SK-N-SH (cell line): Measurements from ENCODE around the gene GNAI3. TPM values are rescaled to one million over a fixed set of nuclear protein-coding genes. Genes with fewer than 3 reads are reported as not detected.

ENCODE experiments used
- CTCF ChIA-PET: fragments of 300-600, 350-600 bp; formaldehyde crosslinking; extraction: SDS; loops from one replicate; lab custom pipeline; 2021; lab: Yijun Ruan, JAX
- POLR2A ChIA-PET: fragments of 350-600 bp; sonication (Branson Sonifier 250); formaldehyde crosslinking; extraction: SDS; loops from one replicate; lab custom pipeline; 2020; ENCODE audit warnings: antibody characterized with exemption, inconsistent platforms; lab: Yijun Ruan, JAX
- DNase-seq: peaks from one replicate; pipeline ENCODE4 v3.0.0; 2012
- H2AFZ ChIP-seq: fragments of 200-600 bp; sonication (generic); 2 replicates; pipeline ENCODE4 v1.8.1; 2016; ENCODE audit warnings: antibody characterized with exemption, mild to moderate bottlenecking, low read depth
- H3F3A ChIP-seq: fragments of 200-600 bp; sonication (generic); replicated peaks from 2 replicates; pipeline ENCODE3; 2016; ENCODE audit warnings: antibody characterized with exemption, mild to moderate bottlenecking; ENCODE audit not compliant: insufficient read depth
- H3K27ac ChIP-seq, 2 experiments: fragments of 200-500 bp in 1 of 2; fragments of 200-600 bp in 1 of 2; sonication (Bioruptor generic) in 1 of 2; sonication (generic), shearing (Covaris generic) in 1 of 2; 2 replicates each; pipeline versions ENCODE4 v1.5.1 to v1.6.1; 2014 to 2016; ENCODE audit warnings: low read depth in 2 of 2, inconsistent platforms in 1 of 2, low read length in 1 of 2, mild to moderate bottlenecking in 1 of 2, mixed read lengths in 1 of 2
- H3K27me3 ChIP-seq: fragments of 200-600 bp; sonication (generic), shearing (Covaris generic); 2 replicates; pipeline ENCODE4 v1.6.1; 2016; ENCODE audit warnings: mixed run types; ENCODE audit not compliant: insufficient read depth
- H3K36me3 ChIP-seq, 2 experiments: fragments of 200-500 bp in 1 of 2; fragments of 200-600 bp in 1 of 2; sonication (Bioruptor generic) in 1 of 2; sonication (generic) in 1 of 2; replicated peaks in 1 of 2; 2 replicates each; pipeline versions ENCODE3 to v1.5.1; 2014 to 2016; ENCODE audit warnings: low read length in 1 of 2, mild to moderate bottlenecking in 1 of 2; ENCODE audit not compliant: insufficient read depth in 2 of 2, control insufficient read depth in 1 of 2
- H3K4me1 ChIP-seq, 2 experiments: fragments of 200-500 bp in 1 of 2; fragments of 200-600 bp in 1 of 2; sonication (Bioruptor generic) in 1 of 2; sonication (generic), shearing (Covaris generic) in 1 of 2; 2 replicates each; pipeline versions ENCODE4 v1.5.1 to v1.6.1; 2014 to 2016; ENCODE audit warnings: low read depth in 1 of 2, low read length in 1 of 2, mixed run types in 1 of 2; ENCODE audit not compliant: insufficient read depth in 2 of 2, control insufficient read depth in 1 of 2
- H3K4me2 ChIP-seq: fragments of 200-600 bp; sonication (generic), shearing (Covaris generic); 2 replicates; pipeline ENCODE4 v1.6.1; 2017; ENCODE audit warnings: mixed run types
- H3K4me3 ChIP-seq, 2 experiments: fragments of 200-500 bp in 1 of 2; fragments of 200-600 bp in 1 of 2; sonication (Bioruptor generic) in 1 of 2; sonication (generic), shearing (Covaris generic) in 1 of 2; 2 replicates each; pipeline versions ENCODE4 v1.5.1 to v1.8.1; 2014 to 2016; ENCODE audit warnings: low read depth in 2 of 2, inconsistent platforms in 1 of 2, low read length in 1 of 2, mild to moderate bottlenecking in 1 of 2, mixed read lengths in 1 of 2, moderate library complexity in 1 of 2
- H3K79me2 ChIP-seq: fragments of 200-600 bp; sonication (generic); 2 replicates; pipeline ENCODE4 v1.8.1; 2017; ENCODE audit warnings: mild to moderate bottlenecking; ENCODE audit not compliant: insufficient read depth
- H3K9ac ChIP-seq: fragments of 200-600 bp; sonication (generic); 2 replicates; pipeline ENCODE4 v1.6.1; 2017; ENCODE audit warnings: mixed run types
- H3K9me2 ChIP-seq: fragments of 200-600 bp; sonication (generic); 2 replicates; pipeline ENCODE4 v1.6.1; 2017; ENCODE audit warnings: mixed run types
- H3K9me3 ChIP-seq: fragments of 200-600 bp; sonication (generic); 2 replicates; pipeline ENCODE4 v1.6.1; 2017; ENCODE audit warnings: mixed run types, mild to moderate bottlenecking, moderate library complexity
- H4K20me1 ChIP-seq: fragments of 200-600 bp; sonication (generic); 2 replicates; pipeline ENCODE4 v1.6.1; 2017; ENCODE audit warnings: mild to moderate bottlenecking, mixed run types; ENCODE audit not compliant: insufficient read depth
- ELF1 ChIP-seq: IDR thresholded peaks from 2 replicates; pipeline ENCODE4 v1.4.0; 2012
- FOXM1 ChIP-seq: IDR thresholded peaks from 2 replicates; pipeline ENCODE4 v1.4.0; 2012; ENCODE audit warnings: low read depth, mild to moderate bottlenecking
- GATA2 ChIP-seq: sonication (generic); formaldehyde crosslinking; IDR thresholded peaks from 2 replicates; pipeline ENCODE4 v1.5.0; 2020; ENCODE audit warnings: mild to moderate bottlenecking, missing genetic modification reagents
- POLR2AphosphoS5 ChIP-seq: IDR thresholded peaks from 2 replicates; pipeline ENCODE4 v1.6.1; 2012; ENCODE audit warnings: low read depth, low read length
- RFX5 ChIP-seq: IDR thresholded peaks from 2 replicates; pipeline ENCODE4 v1.6.1; 2012; ENCODE audit warnings: mild to moderate bottlenecking, improper control_type of control experiment, low read length
- SIN3A ChIP-seq: IDR thresholded peaks from 2 replicates; pipeline ENCODE4 v1.6.1; 2012; ENCODE audit warnings: low read depth, mild to moderate bottlenecking, low read length, moderate library complexity, borderline replicate concordance
- SMC3 ChIP-seq: IDR thresholded peaks from 2 replicates; pipeline ENCODE4 v1.6.1; 2012; ENCODE audit warnings: low read depth, low read length, improper control_type of control experiment
- TAF1 ChIP-seq: IDR thresholded peaks from 2 replicates; pipeline ENCODE4 v1.6.1; 2012; ENCODE audit warnings: low read depth, mild to moderate bottlenecking, low read length, moderate library complexity, borderline replicate concordance
- TCF12 ChIP-seq: IDR thresholded peaks from 2 replicates; pipeline ENCODE4 v1.4.0; 2012
- YY1 ChIP-seq: IDR thresholded peaks from 2 replicates; pipeline ENCODE4 v1.4.0; 2012; ENCODE audit warnings: low read depth, mild to moderate bottlenecking
- WGBS: methylation state at CpG from one replicate; pipeline ENCODE4 v1.1.6; 2017; ENCODE audit warnings: low lambda C conversion rate; 5-methylcytosine and 5-hydroxymethylcytosine counted together
- polyA plus RNA-seq, 3 experiments: library from polyadenylated mRNA; depleted of rRNA; stranded (reverse); fragments of >200 nt; gene quantifications; 2 replicates each; pipeline ENCODE4 v1.2.3, GENCODE V29; 2012
- TF ChIP-seq, protein P1 (sequence below): IDR thresholded peaks from 2 replicates; pipeline ENCODE4 v1.4.0; 2012; ENCODE audit warnings: low read depth, borderline replicate concordance
- TF ChIP-seq, protein P2 (sequence below): fragments of 200-600 bp; sonication (generic); IDR thresholded peaks from 2 replicates; pipeline ENCODE4 v1.6.1; 2017; ENCODE audit warnings: antibody characterized with exemption, mild to moderate bottlenecking, moderate library complexity
- TF ChIP-seq, protein P3 (sequence below): fragments of 150-350 bp; IDR thresholded peaks from 2 replicates; pipeline ENCODE4 v1.6.1; 2017; ENCODE audit warnings: antibody characterized with exemption, low read length, low read depth, borderline replicate concordance
- TF ChIP-seq, protein P4 (sequence below): IDR thresholded peaks from 2 replicates; pipeline ENCODE4; 2012

GNAI3 gene
- polyA plus RNA-seq, 1 of the 3 experiments (the other 2 are of a cell fraction) = 4.0 TPM

DNA sequence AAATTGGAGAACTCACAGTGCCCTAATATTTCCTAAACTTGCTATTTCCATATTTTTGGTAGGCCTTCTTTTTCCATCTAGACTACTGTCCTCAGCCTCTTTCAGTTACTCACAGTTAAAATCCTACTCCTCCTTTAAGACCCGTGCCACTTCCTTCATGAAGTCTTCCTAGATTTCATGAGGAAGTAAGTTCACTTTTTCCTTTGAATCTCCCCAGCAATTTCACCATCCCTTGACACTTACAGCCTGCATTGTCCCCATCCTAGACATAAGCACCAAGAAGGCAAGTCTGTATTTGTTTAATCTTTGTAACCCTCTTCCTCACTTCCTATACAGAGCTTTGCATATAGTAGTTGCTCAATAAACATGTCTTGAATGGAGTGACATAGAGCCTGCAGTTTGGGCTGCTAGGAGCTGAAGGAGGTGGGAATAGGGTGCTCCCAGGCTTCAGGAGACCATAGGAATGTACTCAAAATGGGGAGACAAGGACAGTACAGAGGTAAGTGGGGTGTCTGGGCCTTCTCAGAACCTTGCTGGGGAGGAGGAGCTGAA, 14.0 kb upstream of the GNAI3 start:
- Histone ChIP-seq H3K27ac (no peak overlapping the region), H3K4me2 (no peak overlapping the region), H3K9me3 (no peaks in the 10 kb centered on the region), H3F3A (no peaks in the 10 kb centered on the region), H3K4me1 (peaks cover 0 to 48% of the 10 kb centered on the region in 2 experiments; a peak in 1 of 4 replicates), H2AFZ (no peak overlapping the region), H3K4me3 (no peak overlapping the region)
- POLR2A ChIA-PET = interaction anchor here (0.9 kb wide), 1 partner anchor 38 kb away, joined by 3 read pairs; no protein-coding TSS in a partner anchor
- no peak for DNase-seq
- TF ChIP-seq SMC3 = no peak
- TF ChIP-seq TAF1 = no peak
- TF ChIP-seq, protein P1, sequence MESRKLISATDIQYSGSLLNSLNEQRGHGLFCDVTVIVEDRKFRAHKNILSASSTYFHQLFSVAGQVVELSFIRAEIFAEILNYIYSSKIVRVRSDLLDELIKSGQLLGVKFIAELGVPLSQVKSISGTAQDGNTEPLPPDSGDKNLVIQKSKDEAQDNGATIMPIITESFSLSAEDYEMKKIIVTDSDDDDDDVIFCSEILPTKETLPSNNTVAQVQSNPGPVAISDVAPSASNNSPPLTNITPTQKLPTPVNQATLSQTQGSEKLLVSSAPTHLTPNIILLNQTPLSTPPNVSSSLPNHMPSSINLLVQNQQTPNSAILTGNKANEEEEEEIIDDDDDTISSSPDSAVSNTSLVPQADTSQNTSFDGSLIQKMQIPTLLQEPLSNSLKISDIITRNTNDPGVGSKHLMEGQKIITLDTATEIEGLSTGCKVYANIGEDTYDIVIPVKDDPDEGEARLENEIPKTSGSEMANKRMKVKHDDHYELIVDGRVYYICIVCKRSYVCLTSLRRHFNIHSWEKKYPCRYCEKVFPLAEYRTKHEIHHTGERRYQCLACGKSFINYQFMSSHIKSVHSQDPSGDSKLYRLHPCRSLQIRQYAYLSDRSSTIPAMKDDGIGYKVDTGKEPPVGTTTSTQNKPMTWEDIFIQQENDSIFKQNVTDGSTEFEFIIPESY = no peak
- TF ChIP-seq, protein P2, sequence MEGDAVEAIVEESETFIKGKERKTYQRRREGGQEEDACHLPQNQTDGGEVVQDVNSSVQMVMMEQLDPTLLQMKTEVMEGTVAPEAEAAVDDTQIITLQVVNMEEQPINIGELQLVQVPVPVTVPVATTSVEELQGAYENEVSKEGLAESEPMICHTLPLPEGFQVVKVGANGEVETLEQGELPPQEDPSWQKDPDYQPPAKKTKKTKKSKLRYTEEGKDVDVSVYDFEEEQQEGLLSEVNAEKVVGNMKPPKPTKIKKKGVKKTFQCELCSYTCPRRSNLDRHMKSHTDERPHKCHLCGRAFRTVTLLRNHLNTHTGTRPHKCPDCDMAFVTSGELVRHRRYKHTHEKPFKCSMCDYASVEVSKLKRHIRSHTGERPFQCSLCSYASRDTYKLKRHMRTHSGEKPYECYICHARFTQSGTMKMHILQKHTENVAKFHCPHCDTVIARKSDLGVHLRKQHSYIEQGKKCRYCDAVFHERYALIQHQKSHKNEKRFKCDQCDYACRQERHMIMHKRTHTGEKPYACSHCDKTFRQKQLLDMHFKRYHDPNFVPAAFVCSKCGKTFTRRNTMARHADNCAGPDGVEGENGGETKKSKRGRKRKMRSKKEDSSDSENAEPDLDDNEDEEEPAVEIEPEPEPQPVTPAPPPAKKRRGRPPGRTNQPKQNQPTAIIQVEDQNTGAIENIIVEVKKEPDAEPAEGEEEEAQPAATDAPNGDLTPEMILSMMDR = no peak
- no peak for TF ChIP-seq YY1
- no peak for TF ChIP-seq GATA2 (CRISPR knock-in tag)
- TF ChIP-seq FOXM1 = no peak
- TF ChIP-seq RFX5 = no peak
- TF ChIP-seq, protein P3, sequence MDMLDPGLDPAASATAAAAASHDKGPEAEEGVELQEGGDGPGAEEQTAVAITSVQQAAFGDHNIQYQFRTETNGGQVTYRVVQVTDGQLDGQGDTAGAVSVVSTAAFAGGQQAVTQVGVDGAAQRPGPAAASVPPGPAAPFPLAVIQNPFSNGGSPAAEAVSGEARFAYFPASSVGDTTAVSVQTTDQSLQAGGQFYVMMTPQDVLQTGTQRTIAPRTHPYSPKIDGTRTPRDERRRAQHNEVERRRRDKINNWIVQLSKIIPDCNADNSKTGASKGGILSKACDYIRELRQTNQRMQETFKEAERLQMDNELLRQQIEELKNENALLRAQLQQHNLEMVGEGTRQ = no peak
- TF ChIP-seq TCF12 = no peak
- TF ChIP-seq, protein P4, sequence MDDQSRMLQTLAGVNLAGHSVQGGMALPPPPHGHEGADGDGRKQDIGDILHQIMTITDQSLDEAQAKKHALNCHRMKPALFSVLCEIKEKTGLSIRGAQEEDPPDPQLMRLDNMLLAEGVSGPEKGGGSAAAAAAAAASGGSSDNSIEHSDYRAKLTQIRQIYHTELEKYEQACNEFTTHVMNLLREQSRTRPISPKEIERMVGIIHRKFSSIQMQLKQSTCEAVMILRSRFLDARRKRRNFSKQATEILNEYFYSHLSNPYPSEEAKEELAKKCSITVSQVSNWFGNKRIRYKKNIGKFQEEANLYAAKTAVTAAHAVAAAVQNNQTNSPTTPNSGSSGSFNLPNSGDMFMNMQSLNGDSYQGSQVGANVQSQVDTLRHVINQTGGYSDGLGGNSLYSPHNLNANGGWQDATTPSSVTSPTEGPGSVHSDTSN = no peak
- TF ChIP-seq POLR2AphosphoS5 = no peak
- no peak for TF ChIP-seq SIN3A
- no peak for TF ChIP-seq ELF1
- TF ChIP-seq, all 33 proteins: peak for 0
- Histone ChIP-seq H3K9ac (no peak overlapping the region), H3K9me2 (no peaks in the 10 kb centered on the region), H3K27me3 (no peaks in the 10 kb centered on the region), H3K79me2 (no peaks in the 10 kb centered on the region), H3K36me3 (no peaks in the 10 kb centered on the region), H4K20me1 (no peaks in the 10 kb centered on the region)
- WGBS = 71% methylated on average over 1 of the region's 1 CpG
- CTCF ChIA-PET = interaction anchor here (0.6 to 26.3 kb wide), 5 partner anchors 9 to 450 kb away, joined by 3 to 1710 read pairs (median 107); partner anchors contain the start of genes AHCYL1, AMIGO1, ATXN7L2 and CYB561D1
